Measurements from ENCODE around the gene GPT2. TPM values are rescaled to one million over a fixed set of nuclear protein-coding genes. Genes with fewer than 3 reads are reported as not detected.

Gene GPT2
- total RNA-seq, 2 experiments from 2014 or later, result 0.47 TPM; not detected in 1

DNA sequence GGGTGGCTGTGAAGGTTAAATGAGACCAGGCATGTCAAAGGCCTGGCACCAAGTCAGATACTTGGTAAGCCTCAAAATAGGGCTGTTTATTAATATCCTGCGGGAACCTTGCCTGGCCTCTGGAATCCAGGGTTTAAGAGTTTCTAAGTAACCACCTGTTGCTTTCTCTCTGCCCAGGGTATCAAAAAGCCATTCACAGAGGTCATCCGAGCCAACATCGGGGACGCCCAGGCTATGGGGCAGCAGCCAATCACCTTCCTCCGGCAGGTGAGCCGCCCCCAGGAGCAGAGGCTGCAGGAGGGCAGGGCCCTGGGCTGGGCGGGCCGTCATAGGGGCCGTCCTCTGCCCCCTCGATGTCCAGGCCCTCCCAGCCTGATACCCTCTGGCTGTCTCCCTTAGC lies 13.3 kb downstream of the GPT2 start:
- no peaks in the 10 kb centered on the region for H3K9me3 Mint-ChIP-seq
- ATAC-seq (ENCODE audit: poor library complexity) (no peak), DNase-seq (no peak)
- H3K36me3 ChIP-seq (ENCODE audit: insufficient read depth, low read length), result no peaks in the 10 kb centered on the region
- H3K9me3 ChIP-seq (ENCODE audit: control insufficient read depth in 1 of 2, insufficient read depth in 1 of 2, low read length in 2 of 2), result peaks cover 0 to 3% of the 10 kb centered on the region in 2 experiments
- H3K4me3 Mint-ChIP-seq, result no peak overlapping the region
- no peaks in the 10 kb centered on the region for H3K4me1 Mint-ChIP-seq (ENCODE audit: low read depth)
- H3K36me3 Mint-ChIP-seq (ENCODE audit: low read depth), result no peaks in the 10 kb centered on the region
- POLR2A ChIA-PET, result no interaction called here
- intact Hi-C loops (cut with DNase I, micrococcal nuclease), result no loop called here
- TF ChIP-seq CTCF (IDR thresholded peaks at IDR 0.05), result no peak
- H3K27me3 Mint-ChIP-seq, result peaks cover 4% of the 10 kb centered on the region
- CTCF ChIA-PET, result no interaction called here
- no peaks in the 10 kb centered on the region for H3K27me3 ChIP-seq (ENCODE audit: control insufficient read depth in 1 of 2, insufficient read depth in 2 of 2, low read length in 2 of 2)
- no peak overlapping the region for H3K27ac ChIP-seq (ENCODE audit: low read depth in 1 of 2, low read length in 2 of 2)
- H3K4me3 ChIP-seq (ENCODE audit: low read length), result no peak overlapping the region
- H3K4me1 ChIP-seq (ENCODE audit: insufficient read depth, low read length), result no peaks in the 10 kb centered on the region
- H3K27ac Mint-ChIP-seq, result no peak overlapping the region

DNA sequence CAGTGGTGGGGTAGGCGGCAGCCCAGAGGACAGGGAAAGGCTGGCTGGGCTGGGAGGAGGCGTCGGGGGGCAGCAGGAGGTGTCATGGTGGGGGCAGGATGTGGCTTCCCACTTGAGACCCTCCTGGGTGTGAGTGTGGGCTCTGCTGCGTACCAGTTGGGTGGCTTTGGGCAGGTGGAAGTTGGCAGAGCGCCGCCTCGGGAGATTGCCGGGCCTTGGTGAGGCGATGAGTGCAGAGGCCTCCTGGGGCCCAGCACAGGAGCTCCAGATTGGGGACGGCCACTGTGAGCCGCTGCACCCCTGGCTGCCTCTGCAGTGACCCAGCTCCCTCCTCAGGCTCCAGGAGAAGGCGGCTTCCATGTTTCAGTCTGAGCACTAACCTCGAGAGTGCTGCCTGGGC lies 13.8 kb downstream of the GPT2 start:
- peaks cover 0 to 3% of the 10 kb centered on the region in 2 experiments for H3K9me3 ChIP-seq (ENCODE audit: control insufficient read depth in 1 of 2, insufficient read depth in 1 of 2, low read length in 2 of 2)
- H3K27me3 ChIP-seq (ENCODE audit: control insufficient read depth in 1 of 2, insufficient read depth in 2 of 2, low read length in 2 of 2), result no peaks in the 10 kb centered on the region
- Mint-ChIP-seq H3K4me3 (no peak overlapping the region), H3K36me3 (ENCODE audit: low read depth) (no peaks in the 10 kb centered on the region), H3K27me3 (peaks cover 4% of the 10 kb centered on the region), H3K9me3 (no peaks in the 10 kb centered on the region), H3K27ac (no peak overlapping the region), H3K4me1 (ENCODE audit: low read depth) (no peaks in the 10 kb centered on the region)
- CTCF ChIA-PET, result no interaction called here
- DNase-seq (no peak), ATAC-seq (ENCODE audit: poor library complexity) (no peak)
- no peaks in the 10 kb centered on the region for H3K36me3 ChIP-seq (ENCODE audit: insufficient read depth, low read length)
- POLR2A ChIA-PET, result no interaction called here
- intact Hi-C loops (cut with DNase I, micrococcal nuclease), result no loop called here
- TF ChIP-seq CTCF (IDR thresholded peaks at IDR 0.05), result no peak
- no peak overlapping the region for H3K27ac ChIP-seq (ENCODE audit: low read depth in 1 of 2, low read length in 2 of 2)
- no peak overlapping the region for H3K4me3 ChIP-seq (ENCODE audit: low read length)
- H3K4me1 ChIP-seq (ENCODE audit: insufficient read depth, low read length), result no peaks in the 10 kb centered on the region

DNA sequence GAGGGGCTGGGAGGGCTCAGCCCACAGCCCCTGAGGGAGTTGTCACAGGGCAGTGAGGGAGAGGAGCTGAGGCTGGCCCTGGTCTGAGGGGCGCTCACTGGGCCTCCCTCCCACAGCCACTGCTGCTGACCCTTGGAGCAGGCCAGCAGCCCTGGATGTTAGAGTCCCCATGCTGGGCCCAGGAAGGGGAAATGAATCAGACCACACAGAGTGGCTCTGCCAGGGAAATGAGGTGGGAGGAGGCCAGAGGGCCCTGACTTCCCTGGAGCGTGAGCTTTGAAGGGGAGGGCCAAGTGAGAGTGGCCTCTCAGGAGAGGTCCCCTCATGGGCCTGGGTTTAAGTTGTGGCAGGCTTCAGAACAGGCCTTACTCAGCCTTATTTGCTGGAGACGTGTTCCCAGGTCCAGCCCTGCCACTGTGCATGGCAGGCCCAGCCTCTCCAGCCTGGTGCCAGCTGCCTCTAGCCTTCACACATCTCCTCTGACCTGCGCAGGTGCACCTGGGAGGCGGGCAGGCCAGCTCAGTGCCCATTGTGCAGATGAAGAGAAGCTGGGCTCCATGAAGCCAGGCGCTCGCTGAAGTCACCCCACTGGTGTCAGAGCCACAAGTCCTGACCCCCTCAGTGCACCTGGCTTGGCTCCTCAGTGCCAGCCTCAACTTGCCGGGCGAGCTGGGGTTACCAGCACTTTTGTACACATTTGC lies 15.4 kb downstream of the GPT2 start:
- Histone ChIP-seq H3K4me3 (ENCODE audit: low read length) (no peak overlapping the region), H3K36me3 (ENCODE audit: insufficient read depth, low read length) (no peaks in the 10 kb centered on the region), H3K9me3 (ENCODE audit: control insufficient read depth in 1 of 2, insufficient read depth in 1 of 2, low read length in 2 of 2) (no peaks in the 10 kb centered on the region), H3K4me1 (ENCODE audit: insufficient read depth, low read length) (no peaks in the 10 kb centered on the region), H3K27me3 (ENCODE audit: control insufficient read depth in 1 of 2, insufficient read depth in 2 of 2, low read length in 2 of 2) (no peaks in the 10 kb centered on the region), H3K27ac (ENCODE audit: low read depth in 1 of 2, low read length in 2 of 2) (no peak overlapping the region)
- no peaks in the 10 kb centered on the region for H3K4me1 Mint-ChIP-seq (ENCODE audit: low read depth)
- no peak overlapping the region for H3K27ac Mint-ChIP-seq
- ATAC-seq (ENCODE audit: poor library complexity) (no peak), DNase-seq (no peak)
- no peak for TF ChIP-seq CTCF (IDR thresholded peaks at IDR 0.05)
- intact Hi-C loops (cut with DNase I, micrococcal nuclease), result no loop called here
- peaks cover 4% of the 10 kb centered on the region for H3K27me3 Mint-ChIP-seq
- POLR2A ChIA-PET, result no interaction called here
- CTCF ChIA-PET, result no interaction called here
- H3K36me3 Mint-ChIP-seq (ENCODE audit: low read depth), result no peaks in the 10 kb centered on the region
- H3K9me3 Mint-ChIP-seq, result no peaks in the 10 kb centered on the region
- no peak overlapping the region for H3K4me3 Mint-ChIP-seq
